Stimulated activated memory B cell treated with anti-CD40 and anti-IgM and Interleukin-4, amounts not matched to agents 10 μg/mL and 1 μg/mL and 100 μg/mL, for 72 hours (primary cell): ENCODE measurements around the gene ACLY.
A peak's percentile ranks its signal among the peaks of the same experiment; 100 is the strongest.

ENCODE experiments used
- ATAC-seq: fragments of 150-1000 bp; cut with Tn5 transposase; 2 replicates; pipeline ENCODE4 v1.10.0; 2021
- H3K27ac Mint-ChIP-seq: one replicate; pipeline ENCODE4 v1.8.0; 2022; ENCODE audit warnings: mild to moderate bottlenecking, mixed read lengths
- H3K27me3 Mint-ChIP-seq: one replicate; pipeline ENCODE4 v1.8.0; 2022; ENCODE audit warnings: mixed read lengths
- H3K36me3 Mint-ChIP-seq: one replicate; pipeline ENCODE4 v1.8.0; 2022; ENCODE audit warnings: mixed read lengths
- H3K4me1 Mint-ChIP-seq: one replicate; pipeline ENCODE4 v1.8.0; 2022; ENCODE audit warnings: mixed read lengths
- H3K4me3 Mint-ChIP-seq: one replicate; pipeline ENCODE4 v1.8.0; 2022; ENCODE audit warnings: mild to moderate bottlenecking, moderate library complexity, mixed read lengths
- H3K9me3 Mint-ChIP-seq: one replicate; pipeline ENCODE4 v1.8.0; 2022; ENCODE audit warnings: mixed read lengths

ACLY gene

DNA sequence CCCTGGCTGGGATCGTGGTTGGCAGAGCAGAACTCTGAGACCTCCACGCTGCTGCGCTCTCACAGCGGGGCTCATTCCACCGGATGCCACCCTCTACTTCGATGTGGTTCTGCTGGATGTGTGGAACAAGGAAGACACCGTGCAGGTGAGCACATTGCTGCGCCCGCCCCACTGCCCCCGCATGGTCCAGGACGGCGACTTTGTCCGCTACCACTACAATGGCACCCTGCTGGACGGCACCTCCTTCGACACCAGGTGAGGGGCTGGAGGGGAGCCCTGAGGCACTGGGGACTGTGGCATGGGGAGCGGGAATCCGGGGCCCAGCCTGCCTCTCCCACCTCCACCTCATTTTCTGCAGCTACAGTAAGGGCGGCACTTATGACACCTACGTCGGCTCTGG is 100.7 kb downstream of the ACLY start:
- Mint-ChIP-seq H3K27me3 (peaks cover 36% of the 10 kb centered on the region), H3K4me1 (peaks cover 16% of the 10 kb centered on the region), H3K27ac (no peak overlapping the region), H3K9me3 (no peaks in the 10 kb centered on the region), H3K4me3 (peak overlapping the region; percentile 14), H3K36me3 (no peaks in the 10 kb centered on the region)
- ATAC-seq, result no peak
